Right hindlimb (tissue), 1 donor: Measurements from ENCODE around the gene CDHR1.
"Not testable (repeated sequence)": the region's sequence is repeated elsewhere in the genome, so short reads cannot be mapped to it uniquely, and the experiment has no call there.

Experiments
- DNase-seq: peaks from one replicate; pipeline ENCODE4 v3.0.0-alpha.2; 2018

The CDHR1 gene

GRCh38 chr10:84194424-84195043, at the start of gene CDHR1:
Gene CDHR1, plus strand, starts transcription at chr10:84194537. Its CDS starts 224 bp downstream, at chr10:84194761.
- DNase-seq = peak; percentile 27

DNA sequence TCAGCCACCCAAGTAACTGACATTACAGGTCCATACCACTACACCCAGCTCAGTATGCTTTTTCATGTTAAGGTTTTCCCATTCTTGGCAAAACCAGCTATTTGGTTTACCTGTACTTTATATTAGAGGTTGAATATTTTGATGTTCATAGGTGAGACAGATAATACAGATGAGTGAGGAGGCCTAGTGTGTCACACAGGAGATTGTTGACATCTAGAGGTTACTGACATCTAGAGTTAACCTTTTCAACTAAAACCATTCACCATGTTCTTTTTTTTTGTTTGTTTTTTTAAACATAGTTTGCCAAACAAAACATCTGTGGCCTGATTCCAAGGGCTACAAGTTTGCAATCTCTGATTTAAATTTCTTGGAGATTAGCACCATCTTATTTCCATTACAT, 47.0 kb upstream of the CDHR1 start:
- DNase-seq = no peak

- not testable (repeated sequence) for DNase-seq
Measured at GRCh38 chr10:84148006-84148597, 46.2 kb upstream of the CDHR1 start.

DNA sequence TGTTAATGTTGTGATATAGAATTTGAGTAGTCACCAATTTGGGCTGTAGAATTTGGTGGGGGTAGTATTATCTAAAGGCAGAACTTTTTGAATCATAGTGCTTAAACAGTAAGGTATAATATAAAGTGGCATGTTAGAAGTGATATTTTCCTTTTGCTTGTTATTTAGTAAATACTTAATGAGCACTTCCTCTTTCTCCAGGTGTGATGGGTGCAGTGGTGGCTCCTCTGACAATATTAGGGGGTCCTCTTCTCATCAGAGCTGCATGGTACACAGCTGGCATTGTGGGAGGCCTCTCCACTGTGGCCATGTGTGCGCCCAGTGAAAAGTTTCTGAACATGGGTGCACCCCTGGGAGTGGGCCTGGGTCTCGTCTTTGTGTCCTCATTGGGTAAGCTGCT, 44.5 kb upstream of the CDHR1 start:
- DNase-seq = no peak

- DNase-seq = no peak
Measured at GRCh38 chr10:84152769-84153168, 41.6 kb upstream of the CDHR1 start.

- DNase-seq = no peak
Measured at GRCh38 chr10:84155521-84155920, 38.8 kb upstream of the CDHR1 start.

DNA sequence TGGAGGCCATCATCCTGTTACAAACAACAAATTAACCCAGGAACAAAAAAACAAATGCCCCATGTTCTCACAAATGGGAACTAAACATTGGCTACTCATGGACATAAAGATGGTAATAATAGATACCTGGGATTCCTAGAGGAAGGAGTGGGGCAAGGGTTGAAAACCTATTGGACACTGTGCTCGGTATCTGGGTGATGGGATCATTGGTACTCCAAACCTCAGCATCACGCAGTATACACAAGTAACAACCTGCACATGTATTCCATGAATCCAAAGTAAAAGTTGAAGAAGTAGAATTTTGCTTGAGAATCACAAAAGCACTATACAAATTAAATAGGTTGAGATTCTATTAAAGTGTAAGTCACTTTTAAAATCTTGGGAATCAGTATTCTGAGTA, 38.3 kb upstream of the CDHR1 start:
- DNase-seq = no peak

GRCh38 chr10:84156768-84157167, 37.6 kb upstream of the CDHR1 start:
- no peak for DNase-seq

DNA sequence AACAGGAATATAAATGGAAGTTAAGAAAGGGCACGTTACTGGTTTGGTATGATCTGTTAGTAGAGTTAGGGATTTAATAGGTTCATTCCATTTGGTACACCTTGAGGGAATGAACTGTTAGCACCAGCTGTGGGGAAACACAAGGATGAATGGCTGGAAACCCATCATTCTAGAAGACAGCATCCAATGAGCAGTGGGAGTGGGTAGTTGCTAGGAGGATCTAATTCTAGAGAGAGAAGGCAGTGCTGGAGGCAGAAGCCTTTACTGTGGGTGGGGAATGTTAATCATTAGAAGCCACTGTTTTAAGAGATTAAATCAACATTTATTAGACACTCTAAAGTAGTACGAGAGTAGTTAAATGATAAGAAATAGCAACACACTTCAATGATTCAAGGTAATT, 36.3 kb upstream of the CDHR1 start:
- no peak for DNase-seq

DNA sequence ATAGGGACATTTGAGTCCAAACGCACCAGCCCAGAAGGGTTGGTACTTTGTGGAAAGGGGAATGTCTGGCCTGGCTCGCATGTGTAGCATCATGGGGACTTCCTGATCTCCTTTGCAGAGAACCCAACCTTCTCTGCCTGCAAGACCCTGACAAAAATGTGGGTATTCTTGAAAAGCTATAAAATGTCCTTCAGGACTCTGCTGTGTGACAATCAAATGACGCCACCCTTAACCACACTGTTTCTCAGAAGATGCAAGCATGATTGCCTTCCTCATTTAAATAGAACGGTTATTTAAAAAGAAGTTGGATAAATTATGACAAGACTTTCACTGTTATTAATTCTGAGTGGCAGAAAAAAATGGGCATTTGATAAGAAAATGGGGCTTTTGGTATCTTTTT, 35.8 kb upstream of the CDHR1 start:
- DNase-seq = no peak

DNA sequence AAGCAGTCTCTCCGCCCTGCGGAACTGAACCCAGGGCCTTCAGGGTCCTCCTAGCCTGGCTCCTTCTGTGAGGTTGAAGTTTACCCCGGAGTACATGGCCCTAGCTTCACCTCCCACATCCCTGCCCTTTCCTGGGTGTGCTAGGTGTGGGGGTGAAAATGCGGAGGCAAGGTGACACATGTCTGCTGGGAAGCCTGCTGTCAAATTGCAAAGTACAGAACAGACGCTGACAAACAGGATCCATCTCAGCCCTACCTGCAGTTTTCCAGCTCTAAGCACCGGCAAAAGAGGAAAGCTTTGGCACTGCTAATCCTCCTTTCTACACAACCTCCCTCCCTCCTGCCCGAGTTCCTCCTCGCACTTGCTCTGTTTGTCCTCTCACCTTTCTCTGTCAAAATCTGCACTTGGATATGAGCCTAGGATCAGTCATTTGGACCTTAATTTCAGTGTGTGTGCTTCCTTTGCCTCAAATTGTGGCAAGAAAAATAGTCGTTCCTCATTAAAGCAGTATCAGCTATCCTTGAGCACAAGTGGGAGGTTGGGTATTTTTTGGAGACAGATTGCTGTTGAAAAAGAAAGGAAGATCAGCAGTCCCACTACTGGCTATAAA, 35.2 kb upstream of the CDHR1 start:
- DNase-seq = no peak

DNA sequence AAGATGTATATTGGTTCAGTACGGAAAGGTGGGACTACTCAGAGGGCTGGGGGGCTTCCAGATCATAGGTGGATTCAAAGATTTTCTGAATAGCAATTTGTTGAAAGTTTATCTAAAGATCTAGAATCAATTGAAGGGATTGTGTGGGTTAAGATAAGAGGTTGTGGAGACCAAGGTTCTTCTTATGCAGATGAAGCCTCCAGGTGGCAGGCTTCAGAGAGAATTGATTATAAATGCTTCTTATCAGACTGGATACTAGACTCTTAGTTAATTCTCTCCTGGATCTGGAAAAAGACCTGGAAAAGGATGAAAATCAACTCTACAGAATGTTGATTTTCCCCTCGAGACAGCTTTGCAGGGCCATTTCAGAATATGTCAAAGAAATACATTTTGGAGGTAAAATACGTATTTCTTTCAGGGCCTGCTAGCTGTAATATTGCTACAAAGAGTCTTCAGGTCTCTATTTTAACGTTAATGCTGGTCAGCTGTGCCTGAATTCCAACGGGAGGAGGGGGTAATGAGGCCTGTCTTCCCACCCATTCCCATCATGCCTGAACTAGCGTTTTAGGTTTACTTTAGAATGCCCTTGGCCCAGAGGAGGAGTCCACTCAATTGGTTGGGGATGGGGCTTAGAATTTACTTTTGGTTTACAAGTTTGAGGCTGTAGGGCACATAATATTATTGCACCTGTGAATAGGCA, 33.5 kb upstream of the CDHR1 start:
- no peak for DNase-seq

- DNase-seq = no peak
Measured at GRCh38 chr10:84163996-84164395, 30.3 kb upstream of the CDHR1 start.

DNA sequence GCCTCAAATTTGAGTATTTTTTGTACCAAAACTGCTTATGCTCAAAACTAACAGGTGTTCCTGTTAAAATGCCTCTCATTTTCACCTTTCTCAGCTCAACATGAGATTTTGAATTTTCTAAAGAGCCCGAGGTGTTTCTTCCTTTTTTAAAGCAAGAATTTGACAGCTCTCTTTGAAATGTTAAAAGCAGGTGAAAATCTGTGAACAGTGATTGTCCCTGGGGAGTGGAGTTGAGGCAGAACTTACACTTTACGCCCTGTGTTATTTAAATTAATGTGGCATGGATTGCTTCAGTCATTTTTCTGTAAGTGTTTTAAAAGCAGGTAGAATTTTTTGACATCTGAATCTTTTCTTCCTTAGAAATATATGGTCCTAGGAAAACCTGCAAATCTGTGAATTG, 29.9 kb upstream of the CDHR1 start:
- no peak for DNase-seq

DNA sequence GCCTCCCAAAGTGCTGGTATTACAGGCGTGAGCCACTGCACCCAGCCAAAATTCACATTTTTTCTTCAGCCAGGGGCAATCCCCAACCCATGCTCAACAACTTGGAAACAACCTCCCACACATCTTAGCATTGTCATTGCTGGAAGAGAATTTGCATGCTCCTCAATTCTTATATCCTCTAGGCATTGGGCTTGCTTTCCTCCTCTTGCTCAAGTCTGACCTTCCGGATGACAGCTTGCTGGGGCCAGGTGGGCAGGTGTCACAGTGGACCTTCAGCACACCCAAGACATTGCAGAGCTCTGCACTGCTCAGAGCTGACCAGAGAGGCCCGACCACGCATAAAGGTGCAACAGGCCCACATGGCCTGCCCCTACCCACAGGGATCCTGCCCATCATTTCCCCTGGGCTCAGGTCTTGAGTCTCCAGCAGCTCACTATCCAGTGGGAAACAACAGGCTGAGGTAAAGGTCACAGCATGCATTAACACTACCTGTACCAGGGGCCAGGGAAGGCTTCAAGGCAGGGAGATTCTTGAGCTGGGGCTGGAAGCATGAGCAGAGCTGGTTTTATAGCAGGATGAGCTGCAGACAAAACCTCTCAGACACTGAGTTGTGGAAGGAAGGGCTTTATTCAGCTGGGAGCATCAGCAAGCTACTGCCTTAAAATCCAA, 27.6 kb upstream of the CDHR1 start:
- no peak for DNase-seq

GRCh38 chr10:84167289-84167653, 27.1 kb upstream of the CDHR1 start:
- not testable (repeated sequence) for DNase-seq

DNA sequence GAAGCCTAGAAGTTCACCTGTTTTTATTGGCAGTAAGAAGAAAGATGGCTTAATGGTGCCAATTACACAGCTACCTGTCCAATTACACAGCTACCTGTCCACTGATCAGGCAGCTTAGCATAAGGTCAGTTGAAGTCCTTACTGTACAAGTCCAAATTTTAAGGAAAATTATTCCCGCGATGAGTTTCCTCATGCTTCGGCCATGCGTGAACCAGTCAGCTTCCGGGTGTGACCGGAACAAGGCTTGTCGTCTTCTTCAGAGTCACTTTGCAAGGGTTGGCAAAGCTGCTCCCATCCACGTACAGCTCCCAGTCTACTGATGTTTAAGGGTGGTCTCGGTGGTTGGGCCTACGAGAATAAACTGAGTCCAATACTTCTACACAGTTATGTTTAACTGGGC, 26.0 kb upstream of the CDHR1 start:
- not testable (repeated sequence) for DNase-seq

DNA sequence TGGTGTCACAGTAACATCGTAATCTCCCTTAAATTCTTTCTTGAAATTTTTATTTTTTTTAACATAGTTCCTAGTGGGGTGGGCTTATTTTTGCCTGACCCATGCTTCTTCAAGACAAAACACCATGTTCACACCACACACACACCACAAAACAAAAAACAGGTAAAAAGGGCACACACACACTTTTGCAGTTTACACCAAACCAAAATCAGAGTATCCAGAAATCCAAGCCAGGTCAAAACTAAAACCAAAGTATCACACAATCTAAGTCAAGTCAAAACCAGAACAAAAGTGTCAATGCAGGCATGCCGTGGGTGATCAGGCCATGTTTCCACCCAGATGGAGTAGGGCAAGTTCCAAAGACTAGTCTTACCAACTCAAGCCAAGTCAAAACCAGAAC, 23.1 kb upstream of the CDHR1 start:
- not testable (repeated sequence) for DNase-seq

GRCh38 chr10:84171700-84172466, 22.5 kb upstream of the CDHR1 start:
- DNase-seq = not testable (repeated sequence)

DNA sequence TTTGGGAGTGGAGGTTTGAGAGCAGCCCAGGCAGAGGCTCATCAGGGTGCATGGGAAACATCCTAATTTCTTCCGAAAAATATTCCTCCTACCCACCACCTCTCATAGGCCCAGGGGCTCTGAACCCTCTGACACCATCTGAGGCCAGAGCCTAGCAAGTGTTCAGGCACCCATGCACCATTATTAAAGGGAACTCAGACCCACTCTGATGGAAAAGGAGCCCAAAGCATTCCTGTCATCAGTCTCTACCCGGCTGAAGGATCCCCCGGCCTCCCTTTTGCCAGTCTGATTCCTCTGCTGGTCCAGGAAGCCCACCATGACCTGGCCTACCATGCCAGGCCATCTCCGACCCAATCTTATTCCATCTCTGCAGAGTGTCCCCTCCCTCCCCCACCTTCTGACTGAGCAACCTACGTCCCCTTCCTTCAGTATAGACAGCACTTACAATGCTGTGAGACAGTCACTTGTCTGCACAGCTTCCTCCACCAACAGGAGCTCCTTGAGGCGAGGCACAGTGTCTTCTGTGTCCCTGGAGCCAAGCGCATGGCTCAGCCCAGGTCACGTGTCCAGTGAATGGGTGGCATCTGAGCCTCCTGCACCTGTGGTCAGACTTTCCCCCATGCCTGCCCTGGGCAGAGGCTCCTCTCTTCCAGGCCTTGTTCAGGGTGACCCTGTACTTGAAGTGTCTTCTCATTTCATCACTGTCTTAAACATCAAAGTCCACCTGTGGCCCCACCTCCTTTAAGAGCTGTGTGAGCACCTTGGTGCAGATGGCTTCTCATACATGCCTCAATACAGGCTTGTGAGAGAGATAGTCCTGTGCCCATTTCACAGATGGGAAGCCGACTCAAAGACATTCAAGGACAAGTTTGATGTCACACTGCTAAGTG, 21.6 kb upstream of the CDHR1 start:
- DNase-seq = no peak

GRCh38 chr10:84173501-84173929, 20.8 kb upstream of the CDHR1 start, which contains the start of gene GPR15LG:
Gene GPR15LG, plus strand, starts transcription at chr10:84173801. Its CDS starts 51 bp downstream, at chr10:84173852.
- no peak for DNase-seq
